H7 (cell line): ENCODE measurements around the gene SDF2L1. TPM values are rescaled to one million over a fixed set of nuclear protein-coding genes. Genes with fewer than 3 reads are reported as not detected.

ENCODE experiments used
- DNase-seq: peaks from one replicate; pipeline ENCODE4 v3.0.0; 2012
- H3K27me3 ChIP-seq: 2 replicates; pipeline ENCODE4 v1.6.0; 2011; ENCODE audit warnings: mild to moderate bottlenecking, low read length; ENCODE audit not compliant: control insufficient read depth, insufficient read depth
- H3K36me3 ChIP-seq: replicated peaks from 2 replicates; pipeline ENCODE4 v1.5.1; 2011; ENCODE audit warnings: low read length; ENCODE audit not compliant: control insufficient read depth, insufficient read depth
- H3K4me3 ChIP-seq: 2 replicates; pipeline ENCODE4 v1.5.1; 2011; ENCODE audit warnings: low read depth, mild to moderate bottlenecking, control low read depth, low read length, moderate library complexity; ENCODE audit not compliant: insufficient read depth
- total RNA-seq: library from RNA; depleted of rRNA; stranded (reverse); fragments of >200 nt; shearing (Covaris generic); gene quantifications from 2 replicates; pipeline ENCODE4 v1.2.3, GENCODE V29; 2014

The SDF2L1 gene
- total RNA-seq, 1 experiment from 2014 or later = 54.0 TPM

- Histone ChIP-seq H3K4me3 (peak overlapping the region; percentile 72), H3K36me3 (peaks cover 8% of the 10 kb centered on the region), H3K27me3 (peaks cover 9% of the 10 kb centered on the region)
- no peak for DNase-seq
Observed at GRCh38 chr22:21657020-21657359, 14.9 kb downstream of the SDF2L1 start.

GRCh38 chr22:21657360-21658032 lies 15.4 kb downstream of the SDF2L1 start:
- Histone ChIP-seq H3K27me3 (peaks cover 9% of the 10 kb centered on the region), H3K36me3 (peaks cover 8% of the 10 kb centered on the region)
- peak; percentile 98 for DNase-seq

GRCh38 chr22:21659864-21660525 lies 17.9 kb downstream of the SDF2L1 start:
- Histone ChIP-seq H3K36me3 (no peaks in the 10 kb centered on the region), H3K27me3 (peaks cover 9% of the 10 kb centered on the region), H3K4me3 (no peak overlapping the region)
- no peak for DNase-seq

More at GRCh38 chr22:21657360-21658032, 15.4 kb downstream of the SDF2L1 start:
- H3K4me3 ChIP-seq = peak overlapping the region; percentile 72

GRCh38 chr22:21660904-21661303 lies 18.8 kb downstream of the SDF2L1 start:
- H3K4me3 ChIP-seq = no peak overlapping the region
- no peak for DNase-seq
- H3K36me3 ChIP-seq = no peaks in the 10 kb centered on the region
- peaks cover 9% of the 10 kb centered on the region for H3K27me3 ChIP-seq

- Histone ChIP-seq H3K27me3 (peaks cover 9% of the 10 kb centered on the region), H3K4me3 (no peak overlapping the region), H3K36me3 (no peaks in the 10 kb centered on the region)
- peak; percentile 15 for DNase-seq
Observed at GRCh38 chr22:21661991-21662390, 19.9 kb downstream of the SDF2L1 start.

- Histone ChIP-seq H3K27me3 (peaks cover 6% of the 10 kb centered on the region), H3K4me3 (no peak overlapping the region), H3K36me3 (no peaks in the 10 kb centered on the region)
- DNase-seq = no peak
Observed at GRCh38 chr22:21663738-21664137, 21.6 kb downstream of the SDF2L1 start.

- peak; percentile 47 for DNase-seq
- H3K27me3 ChIP-seq = peaks cover 6% of the 10 kb centered on the region
- H3K36me3 ChIP-seq = no peaks in the 10 kb centered on the region
- H3K4me3 ChIP-seq = peak overlapping the region; percentile 83
Observed at GRCh38 chr22:21665047-21665851, 23.1 kb downstream of the SDF2L1 start.

- peak; percentile 60 for DNase-seq
- peaks cover 4% of the 10 kb centered on the region for H3K36me3 ChIP-seq
- no peaks in the 10 kb centered on the region for H3K27me3 ChIP-seq
- H3K4me3 ChIP-seq = peak overlapping the region; percentile 83
Observed at GRCh38 chr22:21666786-21667185, 24.7 kb downstream of the SDF2L1 start.

GRCh38 chr22:21669026-21669425 lies 26.9 kb downstream of the SDF2L1 start:
- no peak for DNase-seq
- Histone ChIP-seq H3K4me3 (no peak overlapping the region), H3K36me3 (peaks cover 11% of the 10 kb centered on the region), H3K27me3 (no peaks in the 10 kb centered on the region)

GRCh38 chr22:21672107-21672629 lies 30.1 kb downstream of the SDF2L1 start:
- Histone ChIP-seq H3K4me3 (no peak overlapping the region), H3K27me3 (no peaks in the 10 kb centered on the region), H3K36me3 (peaks cover 16% of the 10 kb centered on the region)
- no peak for DNase-seq

GRCh38 chr22:21673534-21674321 lies 31.6 kb downstream of the SDF2L1 start:
- no peak overlapping the region for H3K4me3 ChIP-seq
- no peaks in the 10 kb centered on the region for H3K27me3 ChIP-seq
- peaks cover 16% of the 10 kb centered on the region for H3K36me3 ChIP-seq
- DNase-seq = no peak

- peaks cover 16% of the 10 kb centered on the region for H3K36me3 ChIP-seq
- DNase-seq = no peak
- H3K4me3 ChIP-seq = no peak overlapping the region
- H3K27me3 ChIP-seq = no peaks in the 10 kb centered on the region
Observed at GRCh38 chr22:21674638-21675245, 32.6 kb downstream of the SDF2L1 start.

- Histone ChIP-seq H3K27me3 (no peaks in the 10 kb centered on the region), H3K4me3 (no peak overlapping the region), H3K36me3 (peaks cover 10% of the 10 kb centered on the region)
- no peak for DNase-seq
Observed at GRCh38 chr22:21677606-21678443, 35.7 kb downstream of the SDF2L1 start.
